Natural killer cell (primary cell): Measurements from ENCODE around the gene MAT2B. TPM values are rescaled to one million over a fixed set of nuclear protein-coding genes. Genes with fewer than 3 reads are reported as not detected.
A peak's percentile ranks its signal among the peaks of the same experiment; 100 is the strongest.

ENCODE experiments used
- ATAC-seq, 3 donors: fragments of 150-1000 bp in 2 of 3; fragments of 200-7000 bp in 1 of 3; cut with Tn5 transposase; 1 replicate in 1 of 3; 2 replicates in 2 of 3; pipeline ENCODE4 v1.10.0; 2021; ENCODE audit warnings: mild to moderate bottlenecking in 2 of 3, moderate library complexity in 2 of 3
- DNase-seq, 2 donors: peaks; one replicate each; pipeline versions ENCODE4 v3.0.0 to v3.0.0-alpha.2; 2013 to 2021; ENCODE audit warnings: mixed read lengths in 1 of 2
- H3K27ac ChIP-seq: one replicate; pipeline ENCODE4 v1.5.1; 2013; ENCODE audit warnings: mild to moderate bottlenecking, low read length
- H3K27me3 ChIP-seq: one replicate; pipeline ENCODE4 v1.6.1; 2013; ENCODE audit warnings: low read length; ENCODE audit not compliant: control insufficient read depth, insufficient read depth
- H3K36me3 ChIP-seq: one replicate; pipeline ENCODE4 v1.6.1; 2013; ENCODE audit warnings: low read length; ENCODE audit not compliant: control insufficient read depth, insufficient read depth
- H3K4me1 ChIP-seq: one replicate; pipeline ENCODE4 v1.6.1; 2013; ENCODE audit warnings: low read length; ENCODE audit not compliant: control insufficient read depth, insufficient read depth
- H3K4me3 ChIP-seq: one replicate; pipeline ENCODE4 v1.5.1; 2013; ENCODE audit warnings: low read length
- H3K9me3 ChIP-seq: one replicate; pipeline ENCODE4 v1.6.1; 2013; ENCODE audit warnings: low read length; ENCODE audit not compliant: control insufficient read depth, insufficient read depth
- H3K27ac Mint-ChIP-seq, 2 donors: one replicate each; pipeline ENCODE4 v1.8.0; 2022; ENCODE audit warnings: mild to moderate bottlenecking in 2 of 2, mixed read lengths in 2 of 2, moderate library complexity in 1 of 2
- H3K27me3 Mint-ChIP-seq, 2 donors: one replicate each; pipeline ENCODE4 v1.8.0; 2022; ENCODE audit warnings: low read depth in 2 of 2, mixed read lengths in 2 of 2
- H3K36me3 Mint-ChIP-seq: one replicate; pipeline ENCODE4 v1.8.0; 2022; ENCODE audit warnings: mixed read lengths
- H3K4me1 Mint-ChIP-seq, 2 donors: one replicate each; pipeline ENCODE4 v1.8.0; 2022; ENCODE audit warnings: mixed read lengths in 2 of 2
- H3K4me3 Mint-ChIP-seq: one replicate; pipeline ENCODE4 v1.8.0; 2022; ENCODE audit warnings: mild to moderate bottlenecking, moderate library complexity, mixed read lengths
- H3K9me3 Mint-ChIP-seq, 2 donors: one replicate each; pipeline ENCODE4 v1.8.0; 2022; ENCODE audit warnings: mixed read lengths in 2 of 2
- CTCF ChIP-seq: fragments of 200-600 bp; IDR thresholded peaks from one replicate; pipeline ENCODE4 v1.8.0; 2022; ENCODE audit warnings: antibody characterized with exemption
- WGBS: methylation state at CpG from one replicate; pipeline ENCODE4 v1.1.7; 2013; ENCODE audit warnings: missing lambda C conversion rate; ENCODE audit not compliant: insufficient coverage; 5-methylcytosine and 5-hydroxymethylcytosine counted together
- intact Hi-C: fragments of 100-400 bp; cut with micrococcal nuclease; formaldehyde crosslinking; loops from one replicate; pipeline ENCODE4 v1.14.2; 2022
- total RNA-seq, 4 donors: library from RNA; stranded (reverse); fragments of 120-200 nt in 1 of 4; gene quantifications; one replicate each; pipeline versions ENCODE4 v1.2.3 to v1.2.4, GENCODE V29; 2013 to 2022

Gene MAT2B
- total RNA-seq, 3 donors from 2014 or later (not counting 1 experiment from before 2014, with no cell fraction given): 68.5 to 99.0 (median 80.7) TPM

- WGBS: no CpG with 5 or more reads among the region's 6 CpGs
- Mint-ChIP-seq H3K9me3 (no peaks in the 10 kb centered on the region), H3K27ac (peak overlapping the region; percentile 98), H3K4me1 (peaks cover 28 to 40% of the 10 kb centered on the region in 2 donors), H3K27me3 (no peaks in the 10 kb centered on the region), H3K36me3 (peaks cover 7% of the 10 kb centered on the region), H3K4me3 (peak overlapping the region; percentile 98)
- peak overlapping the region; percentile 86 for H3K4me3 ChIP-seq
- no peak for TF ChIP-seq CTCF
- H3K4me1 ChIP-seq: peaks cover 20% of the 10 kb centered on the region
- ATAC-seq (no peak), DNase-seq (no peak)
- H3K27ac ChIP-seq: peak overlapping the region; percentile 95
- intact Hi-C loops: no loop called here
- H3K36me3 ChIP-seq: peaks cover 9% of the 10 kb centered on the region
- no peaks in the 10 kb centered on the region for H3K9me3 ChIP-seq
- no peaks in the 10 kb centered on the region for H3K27me3 ChIP-seq
These were observed 46.5 kb upstream of the MAT2B start for GRCh38 chr5:163458778-163459385.

GRCh38 chr5:163459462-163459818, 46.0 kb upstream of the MAT2B start:
- Mint-ChIP-seq H3K9me3 (no peaks in the 10 kb centered on the region), H3K4me3 (peak overlapping the region; percentile 98), H3K36me3 (peaks cover 7% of the 10 kb centered on the region), H3K27ac (peak overlapping the region; percentile 98), H3K4me1 (peaks cover 28 to 40% of the 10 kb centered on the region in 2 donors), H3K27me3 (no peaks in the 10 kb centered on the region)
- WGBS: 0% methylated on average over 12 of the region's 12 CpGs
- ATAC-seq (no peak), DNase-seq (no peak)
- H3K4me1 ChIP-seq: peaks cover 20% of the 10 kb centered on the region
- intact Hi-C loops: no loop called here
- H3K36me3 ChIP-seq: peaks cover 9% of the 10 kb centered on the region
- peak overlapping the region; percentile 95 for H3K27ac ChIP-seq
- peak overlapping the region; percentile 86 for H3K4me3 ChIP-seq
- no peaks in the 10 kb centered on the region for H3K9me3 ChIP-seq
- TF ChIP-seq CTCF: no peak
- no peaks in the 10 kb centered on the region for H3K27me3 ChIP-seq

GRCh38 chr5:163459819-163460561, 45.4 kb upstream of the MAT2B start, which contains the start of gene NUDCD2:
Gene NUDCD2, minus strand, starts transcription at chr5:163460102. Its CDS starts 52 bp downstream, at chr5:163460050.
- TF ChIP-seq CTCF: peak; percentile 20
- DNase-seq (peak; percentile 97 to 98), ATAC-seq (peak; percentile 76 to 90 (median 82))
- intact Hi-C loops: loop anchor here (1.0 kb wide), 2 partner anchors 23 to 45 kb away; partner anchors contain the start of genes CCNG1 and MAT2B
- Mint-ChIP-seq H3K4me3 (peak within 1 kb of the TSS; percentile 98), H3K27me3 (no peaks in the 10 kb centered on the region), H3K27ac (peak within 1 kb of the TSS; percentile 98), H3K36me3 (peaks cover 2% of the 10 kb centered on the region), H3K4me1 (peaks cover 28 to 40% of the 10 kb centered on the region in 2 donors), H3K9me3 (no peaks in the 10 kb centered on the region)
- under 1% methylated on average over 59 of the region's 59 CpGs for WGBS
- Histone ChIP-seq H3K36me3 (peaks cover 4% of the 10 kb centered on the region), H3K9me3 (no peaks in the 10 kb centered on the region), H3K27me3 (no peaks in the 10 kb centered on the region), H3K4me3 (peak within 1 kb of the TSS; percentile 86), H3K27ac (peak within 1 kb of the TSS; percentile 95), H3K4me1 (peaks cover 20% of the 10 kb centered on the region)
